Measurements from ENCODE around the gene PRELP.
A peak's percentile ranks its signal among the peaks of the same experiment; 100 is the strongest.

Gene PRELP

DNA sequence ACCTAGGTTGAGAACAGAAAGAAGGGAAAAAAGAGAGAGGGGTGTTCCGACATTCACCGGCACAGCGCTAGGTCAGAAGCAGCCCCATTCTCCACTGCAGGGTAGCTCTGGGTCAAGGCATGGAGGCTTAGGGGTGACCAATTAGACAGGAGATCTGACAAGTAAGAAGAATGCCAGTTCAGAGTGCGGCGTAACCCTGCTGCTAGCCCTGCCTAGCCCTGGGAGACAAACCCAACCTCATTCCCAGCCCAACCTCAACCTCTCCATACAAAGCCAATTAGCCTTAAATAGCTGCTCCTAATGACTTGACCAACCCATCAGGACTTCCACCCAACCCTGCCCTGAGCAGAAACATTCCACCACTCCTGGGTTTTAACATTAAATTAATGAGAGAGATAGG is 3.4 kb downstream of the PRELP start:
- DNase-seq, result no peak

DNA sequence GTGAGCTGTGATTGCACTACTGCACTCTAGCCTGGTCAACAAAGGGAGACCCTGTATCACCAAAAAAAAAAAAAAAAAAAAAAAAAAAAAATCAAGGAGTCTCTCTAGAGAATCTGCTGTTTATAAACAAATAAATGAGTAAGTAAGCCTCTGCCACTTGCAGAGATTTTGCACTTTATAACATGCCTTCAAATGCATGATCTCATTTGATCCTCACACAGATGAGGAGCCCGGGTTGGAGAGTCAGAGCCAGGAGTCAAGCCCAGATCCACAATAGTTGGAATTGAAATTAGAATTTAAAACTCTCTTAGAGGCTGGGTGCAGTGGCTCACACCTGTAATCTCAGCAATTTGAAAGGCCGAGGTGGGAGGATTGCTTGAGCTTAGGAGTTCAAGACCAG is 4.0 kb downstream of the PRELP start:
- no peak for DNase-seq

DNA sequence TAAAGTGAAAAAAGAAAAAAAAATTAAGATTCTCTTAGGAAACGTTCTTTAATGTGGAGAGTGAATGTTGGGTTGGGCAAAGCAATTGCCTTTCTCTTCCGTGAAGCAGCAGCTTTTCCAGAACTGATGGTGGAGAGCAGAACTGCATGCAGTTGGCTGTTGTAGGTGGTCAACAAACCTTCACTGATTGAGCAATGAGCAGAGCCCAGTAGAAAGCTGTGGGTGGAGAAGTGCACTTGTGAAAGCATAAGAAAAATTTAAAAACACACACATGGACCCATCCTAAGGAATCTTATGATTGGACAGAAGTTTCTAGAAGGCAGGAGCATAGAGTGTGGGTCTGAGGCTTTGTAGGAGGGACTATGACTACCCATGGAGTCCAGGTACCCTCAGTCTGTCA is 4.5 kb downstream of the PRELP start:
- DNase-seq, result no peak

DNA sequence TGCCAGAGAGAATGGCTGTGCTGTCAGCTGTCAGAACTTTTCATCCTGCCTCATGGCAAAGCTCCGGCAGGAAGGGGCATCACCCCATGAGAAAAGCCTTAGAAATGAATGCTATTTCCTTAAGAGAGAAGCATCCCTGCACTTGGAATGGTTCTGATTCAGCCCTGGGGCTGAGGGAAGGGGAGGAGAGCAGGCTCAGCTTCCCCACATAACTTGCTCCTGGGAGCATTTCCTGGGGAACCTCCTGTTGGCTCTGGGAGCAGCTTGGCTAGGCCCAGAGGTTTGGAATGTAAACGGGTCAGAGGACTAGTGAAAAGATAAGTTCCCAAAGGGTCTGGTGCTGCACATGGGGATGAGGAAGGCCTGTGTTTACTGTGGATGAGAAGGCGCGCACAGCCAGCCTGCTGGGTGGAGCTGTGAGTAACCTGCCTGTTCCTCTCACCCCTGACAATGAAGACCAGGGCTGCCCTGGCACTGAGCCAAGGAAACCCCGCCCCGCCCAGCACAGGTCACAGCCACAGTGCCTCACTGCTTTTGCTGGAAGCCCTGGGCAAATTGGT is 5.0 kb downstream of the PRELP start:
- DNase-seq, result peak; percentile 37

DNA sequence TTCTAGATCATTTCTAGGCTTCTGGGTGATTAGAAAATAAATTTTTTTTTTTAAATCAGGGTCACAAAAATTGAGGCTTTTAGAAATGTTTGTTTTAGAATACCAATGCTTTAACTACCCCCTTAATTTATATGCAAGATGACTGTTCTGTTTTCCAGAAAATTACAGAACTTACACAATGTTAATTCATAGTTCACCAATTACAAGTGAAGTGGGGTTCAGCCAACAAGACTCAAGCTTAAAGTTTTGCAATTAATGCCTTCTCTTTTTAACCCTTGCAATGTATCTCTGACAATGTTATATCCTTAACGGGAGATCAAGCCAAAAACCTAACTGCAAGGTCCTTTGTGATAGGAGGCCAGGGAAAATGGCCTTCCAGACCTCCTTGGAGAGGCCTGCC is 5.6 kb downstream of the PRELP start:
- no peak for DNase-seq

DNA sequence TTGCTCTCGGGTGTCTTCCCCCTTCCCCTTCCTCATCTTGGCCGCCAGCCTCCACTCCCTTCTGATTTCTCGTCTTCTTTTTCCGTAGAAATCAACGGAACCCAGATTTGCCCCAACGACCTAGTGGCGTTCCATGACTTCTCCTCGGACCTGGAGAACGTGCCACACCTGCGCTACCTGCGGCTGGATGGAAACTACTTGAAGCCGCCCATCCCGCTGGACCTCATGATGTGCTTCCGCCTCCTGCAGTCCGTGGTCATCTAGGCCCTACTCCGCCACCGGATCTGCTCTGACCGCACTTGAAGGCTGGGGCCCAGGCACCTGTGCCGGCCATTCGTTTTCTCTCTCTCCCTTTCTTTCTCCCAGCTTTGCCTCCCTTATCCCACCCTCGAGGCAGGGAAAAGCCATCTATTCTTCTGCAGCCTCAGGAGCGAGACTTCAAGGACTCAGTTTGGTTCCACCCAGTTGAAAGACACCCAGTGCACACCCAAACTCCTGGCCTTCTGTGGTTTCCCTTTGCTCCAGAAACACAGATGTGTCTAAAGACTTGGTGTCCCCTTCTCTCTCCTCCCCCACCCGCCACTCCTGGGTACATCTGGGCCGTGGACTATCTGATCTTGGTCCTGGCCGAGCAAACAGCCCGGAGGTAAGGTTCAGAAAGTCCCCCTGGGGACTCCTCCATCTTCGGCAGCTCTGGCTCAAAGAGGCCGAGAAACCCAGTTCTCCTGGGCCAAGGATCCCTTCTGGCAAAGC is 11.2 kb downstream of the PRELP start:
- no peak for DNase-seq

DNA sequence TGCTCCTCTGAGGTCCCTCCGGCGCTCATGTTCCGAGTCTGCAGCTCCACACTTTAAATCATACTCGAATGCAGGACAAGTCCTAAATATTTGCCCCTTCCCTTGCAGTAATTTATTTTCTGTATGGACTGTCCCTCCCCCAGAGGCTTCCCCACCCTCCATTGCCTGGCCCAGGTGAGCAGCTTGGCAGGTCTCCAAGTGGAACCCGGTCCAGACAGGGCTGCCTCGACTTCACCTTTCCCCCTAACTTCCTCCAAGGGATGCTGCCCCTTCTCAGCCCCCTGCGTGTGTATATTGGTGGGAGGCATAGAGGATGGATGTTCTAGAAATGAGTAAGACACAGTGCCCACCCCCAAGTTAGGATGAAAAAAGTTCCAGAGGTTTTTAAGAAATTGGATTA is 12.9 kb downstream of the PRELP start:
- no peak for DNase-seq

DNA sequence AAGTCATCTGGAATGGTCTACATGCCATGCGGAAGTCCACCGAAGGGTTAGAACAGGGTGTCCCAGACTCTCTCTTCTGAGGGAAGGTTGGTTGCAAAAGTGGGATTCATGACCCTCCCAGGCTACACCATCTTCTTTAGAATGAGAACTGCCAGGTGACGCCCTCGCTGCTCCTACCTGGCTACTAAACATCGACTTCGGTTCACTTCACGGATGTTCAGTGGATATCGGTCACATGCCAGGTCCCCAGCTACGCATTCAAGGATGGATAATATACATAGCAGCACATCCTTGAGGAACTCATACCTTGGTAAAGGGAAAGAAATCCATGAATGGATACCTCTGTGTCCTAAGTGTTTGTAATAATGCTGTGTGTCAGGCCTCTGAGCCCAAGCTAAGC is 15.0 kb downstream of the PRELP start:
- no peak for DNase-seq

DNA sequence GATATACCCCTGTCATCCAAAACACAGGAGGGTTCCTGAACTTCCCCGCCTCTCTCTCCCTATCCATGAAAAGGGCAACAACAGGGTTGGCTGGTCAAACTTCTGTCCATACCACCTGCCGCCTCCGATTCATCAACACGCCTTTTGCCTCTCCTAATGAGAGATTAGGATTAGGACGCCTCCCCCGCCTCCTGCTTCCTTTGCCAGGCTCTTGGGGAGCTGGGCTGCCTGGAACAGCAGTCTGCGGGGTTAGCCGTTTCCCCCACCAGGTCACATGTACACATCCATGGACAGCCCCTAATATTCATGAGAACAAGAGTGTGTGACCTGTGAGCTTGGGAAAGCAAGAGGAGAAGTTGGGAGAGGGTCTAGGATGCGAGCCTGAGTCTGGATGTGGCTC is 16.1 kb downstream of the PRELP start:
- DNase-seq, result peak; percentile 54

DNA sequence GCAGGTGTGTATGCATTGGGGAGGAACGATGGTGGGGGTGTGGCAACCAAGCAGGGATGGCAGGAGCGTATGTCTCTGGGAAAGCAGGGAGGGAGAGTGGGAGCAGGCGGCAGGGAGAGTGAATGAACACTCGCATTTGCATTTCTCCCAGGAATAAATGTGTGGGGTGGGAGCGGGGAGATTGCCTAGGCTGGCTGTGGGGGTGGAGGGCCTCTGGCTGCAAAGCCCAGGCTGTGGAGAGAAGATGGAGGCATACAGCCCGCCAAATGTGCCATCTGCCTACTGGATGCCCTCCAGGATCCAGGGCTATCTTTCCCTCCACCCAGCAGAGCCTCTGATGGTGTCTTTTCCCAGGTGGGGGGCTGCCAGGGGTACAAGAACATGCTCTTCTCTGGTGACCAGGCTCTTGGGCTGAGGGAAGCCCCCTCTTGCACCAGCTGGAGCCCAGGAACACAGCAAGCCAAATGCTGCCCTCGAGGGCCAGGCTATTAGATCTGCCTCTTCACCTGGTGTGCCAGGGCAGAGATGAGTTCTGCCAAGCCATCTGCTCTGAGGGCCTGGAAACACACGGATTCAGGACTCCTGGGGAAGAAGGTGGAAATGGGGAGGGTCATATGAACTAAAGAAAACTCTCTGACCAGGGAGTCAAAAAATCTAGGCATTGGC is 16.6 kb downstream of the PRELP start:
- peak; percentile 93 for DNase-seq

DNA sequence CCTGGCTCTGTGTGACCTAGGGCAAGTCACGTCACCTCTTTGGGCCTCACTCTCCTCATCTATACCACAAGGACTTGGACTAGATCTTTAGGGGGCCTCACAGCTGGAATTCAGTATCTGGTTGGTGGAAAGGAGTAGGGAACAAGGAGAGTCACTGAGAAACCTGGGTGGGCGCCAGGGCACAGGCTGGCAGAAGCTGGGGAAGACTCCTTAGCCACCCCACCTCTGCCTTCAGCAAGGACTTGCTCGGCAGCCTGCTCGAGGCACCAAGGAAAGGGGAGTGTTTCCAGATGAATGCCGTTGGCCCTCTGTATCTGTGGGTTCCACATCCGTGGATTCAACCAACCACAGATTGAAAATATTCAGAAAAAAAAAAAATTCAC is 17.1 kb downstream of the PRELP start:
- peak; percentile 69 for DNase-seq

DNA sequence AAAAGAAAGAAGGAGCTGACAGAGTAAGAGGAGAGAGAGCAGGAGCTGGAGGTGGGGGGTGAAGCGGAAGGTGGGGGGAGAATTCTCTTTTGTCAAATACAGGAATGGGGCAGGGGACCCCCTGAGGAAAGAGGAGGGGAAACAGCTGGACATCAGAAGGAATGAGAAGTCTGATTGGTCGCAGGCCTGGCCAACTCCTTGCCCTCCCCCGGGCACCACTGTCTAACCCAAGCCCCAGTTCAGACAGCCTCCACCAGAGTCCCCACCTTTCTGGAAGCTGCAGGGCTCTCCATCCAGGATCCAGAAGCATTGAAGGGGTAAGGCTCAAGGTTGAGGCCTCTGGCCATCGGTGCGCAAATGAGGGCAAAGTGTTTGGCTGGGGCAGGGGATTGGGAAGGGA is 18.3 kb downstream of the PRELP start, which contains the start of gene OPTC:
Gene OPTC (plus strand): TSS at position 253 of the 400 bp plus-strand sequence. CDS start 1,853 bp downstream, outside the sequence.
- no peak for DNase-seq

DNA sequence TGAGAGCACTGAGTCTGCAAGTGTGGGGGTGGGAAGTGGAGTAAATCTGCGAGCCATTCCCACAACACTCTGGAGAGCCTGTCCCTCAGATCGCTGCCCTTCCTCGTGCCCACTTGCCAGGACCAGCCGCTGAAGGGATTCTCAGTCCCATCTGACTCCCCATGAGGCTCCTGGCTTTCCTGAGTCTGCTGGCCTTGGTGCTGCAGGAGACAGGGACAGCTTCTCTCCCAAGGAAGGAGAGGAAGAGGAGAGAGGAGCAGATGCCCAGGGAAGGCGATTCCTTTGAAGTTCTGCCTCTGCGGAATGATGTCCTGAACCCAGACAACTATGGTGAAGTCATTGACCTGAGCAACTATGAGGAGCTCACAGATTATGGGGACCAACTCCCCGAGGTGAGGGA is 20.2 kb downstream of the PRELP start:
- no peak for DNase-seq

DNA sequence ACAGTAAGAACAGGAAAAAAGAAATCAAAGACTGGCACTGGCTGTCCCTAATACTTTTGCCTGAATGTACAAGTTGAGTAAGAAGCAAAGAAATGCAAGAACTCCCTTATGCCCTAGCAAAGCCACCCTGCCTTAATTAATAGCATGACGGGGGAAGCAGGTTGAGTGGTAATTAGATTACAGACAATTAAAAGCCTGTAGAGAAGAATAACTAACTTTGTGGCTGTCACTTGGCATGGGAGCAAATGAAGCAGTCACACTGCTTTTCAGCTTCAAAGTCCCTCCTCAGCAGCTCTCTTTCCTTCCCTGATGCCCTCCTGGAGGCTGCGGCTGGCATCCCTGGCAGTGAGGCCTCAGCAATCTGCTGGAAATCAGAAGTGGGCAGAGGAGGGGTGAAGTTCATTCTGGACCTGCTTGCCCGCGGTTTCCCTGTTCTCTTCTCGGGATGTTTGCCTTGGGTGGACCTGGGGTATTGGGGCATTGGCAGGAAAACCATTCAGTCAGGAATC is 21.7 kb downstream of the PRELP start:
- no peak for DNase-seq

DNA sequence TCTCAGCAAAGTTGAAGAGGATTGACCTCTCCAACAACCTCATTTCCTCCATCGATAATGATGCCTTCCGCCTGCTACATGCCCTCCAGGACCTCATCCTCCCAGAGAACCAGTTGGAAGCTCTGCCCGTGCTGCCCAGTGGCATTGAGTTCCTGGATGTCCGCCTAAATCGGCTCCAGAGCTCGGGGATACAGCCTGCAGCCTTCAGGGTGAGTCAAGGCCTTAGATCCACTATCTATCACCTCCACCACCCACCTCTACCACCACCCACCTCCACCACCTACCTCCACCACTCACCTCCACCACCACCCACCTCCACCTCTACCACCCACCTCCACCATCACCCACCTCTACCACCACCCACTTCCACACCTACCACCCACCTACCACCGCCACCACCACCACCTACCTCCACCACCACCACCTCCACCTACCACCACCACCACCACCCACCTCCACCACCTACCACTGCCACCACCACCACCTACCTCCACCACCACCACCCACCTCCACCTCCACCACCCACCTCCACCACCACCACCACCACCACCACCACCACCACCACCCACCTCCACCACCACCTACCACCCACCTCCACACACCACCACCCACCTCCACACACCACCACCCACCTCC is 24.2 kb downstream of the PRELP start:
- DNase-seq, result no peak

DNA sequence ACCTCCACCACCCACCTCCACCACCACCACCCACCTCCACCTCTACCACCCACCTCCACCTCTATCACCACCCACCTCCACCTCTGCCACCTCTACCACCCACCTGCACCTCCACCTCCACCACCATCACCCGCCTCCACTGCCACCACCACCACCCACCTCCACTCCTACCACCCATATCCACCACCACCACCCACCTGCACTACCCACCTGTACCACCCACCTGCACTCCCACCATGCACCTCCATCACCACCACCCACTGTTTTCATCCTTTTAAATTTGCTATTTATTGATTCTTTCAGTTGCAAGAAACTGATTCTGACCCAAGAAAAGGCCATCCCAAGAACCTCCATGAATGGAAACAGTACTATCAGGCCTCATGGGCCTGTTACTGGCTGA is 24.7 kb downstream of the PRELP start:
- no peak for DNase-seq

DNA sequence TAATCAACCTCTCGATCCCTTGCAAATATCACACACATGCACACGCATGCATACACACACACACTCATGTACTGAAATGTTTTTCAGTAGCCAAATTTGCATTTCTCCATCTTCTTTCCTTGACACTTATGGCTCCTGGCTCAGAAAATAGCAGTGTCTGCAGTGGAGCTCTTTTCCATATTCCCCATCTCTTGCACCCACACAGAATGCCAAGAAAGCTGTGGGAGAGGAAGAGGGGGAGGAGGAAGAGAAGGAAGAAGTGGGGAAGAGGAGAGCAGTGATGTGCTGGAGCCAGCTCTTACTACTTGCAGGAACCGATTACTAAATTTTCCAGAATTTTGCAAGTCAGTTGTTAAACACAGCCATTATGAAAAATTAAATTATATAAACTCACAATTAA is 28.2 kb downstream of the PRELP start:
- DNase-seq, result no peak

DNA sequence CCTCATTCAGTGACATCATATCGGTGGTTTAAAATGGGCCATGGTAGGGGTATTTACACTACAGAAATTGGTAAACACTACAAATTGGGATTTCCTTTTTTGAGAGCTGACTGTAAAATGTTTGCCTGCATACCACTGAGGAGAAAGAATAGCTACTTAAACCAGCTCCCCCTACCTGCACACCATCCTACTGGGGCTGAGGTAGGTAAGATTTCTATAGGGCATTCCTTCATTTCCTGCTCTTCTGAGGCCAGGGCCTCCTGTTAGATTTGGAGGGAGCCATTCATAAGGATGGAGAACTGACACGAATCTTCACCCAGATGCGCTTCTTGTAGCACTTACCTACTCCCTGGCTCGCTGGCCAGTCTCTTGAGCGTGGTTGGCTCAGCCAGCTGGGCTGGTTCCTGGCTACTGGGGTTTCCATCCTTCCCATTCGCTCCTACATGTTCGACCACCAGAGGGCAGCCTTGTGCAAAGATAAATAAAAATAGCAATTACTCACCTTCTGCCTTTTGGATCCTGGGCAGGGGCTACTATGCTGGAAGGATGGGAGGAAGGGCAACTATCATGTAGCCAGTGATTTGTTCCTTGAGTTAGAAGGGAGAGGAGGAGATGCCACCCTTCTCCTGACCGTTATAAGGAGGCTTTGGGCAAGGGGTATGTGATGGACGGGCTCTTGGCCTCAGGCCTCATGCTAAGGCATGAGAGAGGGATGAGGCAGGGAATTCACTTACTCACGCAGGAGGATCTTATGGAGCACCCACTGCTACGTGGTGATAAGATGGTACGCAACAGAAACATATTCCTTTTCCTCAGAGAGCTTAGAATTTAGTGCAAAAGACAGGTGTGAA is 29.0 kb downstream of the PRELP start:
- DNase-seq, result peak; percentile 65

DNA sequence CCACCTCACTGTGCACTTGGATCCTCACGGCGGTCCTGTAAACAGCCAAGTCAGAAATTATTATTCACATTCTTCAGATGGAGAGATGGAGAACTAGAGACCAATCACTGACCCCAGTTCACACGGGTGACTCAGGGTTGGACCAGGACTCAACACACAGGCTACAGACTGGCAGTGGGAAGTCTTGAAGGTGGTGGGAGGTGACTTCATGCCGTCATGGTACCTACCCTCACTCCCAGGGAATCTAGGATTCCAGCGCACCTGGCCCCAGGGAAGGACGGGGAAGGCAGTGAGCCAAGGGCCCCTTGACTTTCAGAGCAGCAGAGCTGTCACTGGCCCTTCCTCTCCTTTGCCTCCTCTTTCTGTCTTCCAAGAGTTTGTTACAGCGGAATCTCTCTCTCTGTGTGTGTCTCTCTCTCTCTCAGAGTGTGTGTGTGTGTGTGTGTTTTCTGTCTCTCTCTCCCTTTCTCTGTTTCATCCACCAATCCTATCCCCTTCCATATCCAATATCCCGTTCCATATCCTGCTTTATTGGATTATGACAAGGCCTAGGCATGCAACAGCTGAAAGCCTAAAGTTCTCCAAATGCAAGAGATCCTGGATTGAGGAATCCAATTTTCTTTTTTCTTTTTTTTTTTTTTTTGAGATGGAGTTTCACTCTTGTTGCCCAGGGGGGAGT is 30.1 kb downstream of the PRELP start:
- DNase-seq, result no peak

DNA sequence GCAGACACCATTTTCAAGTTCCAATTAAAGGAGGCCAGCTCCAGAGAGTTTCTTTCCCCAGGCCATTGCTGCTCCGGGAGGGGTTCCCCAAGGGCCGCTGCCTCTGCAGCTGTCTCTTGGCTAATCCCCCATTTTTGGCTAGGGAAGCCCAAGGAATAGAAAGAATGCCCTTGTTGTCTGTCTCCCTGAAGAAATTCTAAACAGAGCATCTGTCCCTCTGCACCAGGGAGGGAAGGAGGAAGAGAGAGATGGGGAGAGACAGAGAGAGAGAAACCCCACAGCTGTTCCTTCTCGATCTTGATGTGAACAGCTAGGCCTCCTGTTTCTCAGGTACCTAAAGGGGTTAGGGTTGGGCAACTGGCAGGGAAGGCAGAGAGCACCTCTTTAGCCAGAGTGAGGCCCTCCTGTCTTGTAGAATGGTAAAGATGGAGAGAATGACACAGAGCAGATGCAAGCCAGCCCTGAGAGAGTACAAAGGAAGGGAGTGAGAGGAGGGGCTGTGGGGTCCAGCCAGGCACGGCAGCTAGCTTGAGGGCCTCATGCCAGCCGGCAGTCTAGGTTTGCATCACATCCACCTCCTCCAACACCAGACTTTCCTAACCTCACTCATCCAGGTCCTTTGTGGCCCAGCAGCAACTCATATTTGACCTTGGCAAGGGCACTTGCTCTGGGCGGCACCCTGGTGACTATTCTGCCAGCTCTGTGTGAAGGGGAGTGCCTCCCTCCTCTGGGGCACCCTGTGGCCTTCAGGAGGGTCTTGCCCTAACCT is 31.4 kb downstream of the PRELP start:
- no peak for DNase-seq

DNA sequence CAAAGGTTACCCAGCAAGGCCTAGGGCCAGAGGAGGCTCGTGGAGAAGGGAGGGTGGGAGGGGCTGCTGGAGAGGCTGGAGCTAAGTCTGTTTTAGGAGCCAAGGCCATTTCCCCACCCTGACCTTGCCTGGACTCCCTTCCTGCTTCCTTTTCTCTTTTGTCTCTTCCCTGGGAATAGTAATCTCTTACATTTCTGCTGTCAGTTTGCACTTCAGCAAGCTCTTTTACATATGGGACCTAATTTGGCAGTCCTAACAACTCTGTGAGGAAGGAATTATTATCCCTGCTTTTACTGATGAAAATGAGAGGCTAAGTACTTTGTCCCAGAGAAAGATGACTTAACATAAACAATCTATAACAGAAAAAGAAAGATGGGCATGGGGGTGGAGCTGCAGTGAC is 32.2 kb downstream of the PRELP start:
- no peak for DNase-seq
